HCT116 (cell line): ENCODE measurements around the gene CIAO2B. TPM values are rescaled to one million over a fixed set of nuclear protein-coding genes. Genes with fewer than 3 reads are reported as not detected.

Experiments
- ATAC-seq: fragments of 200-7000 bp; cut with Tn5 transposase; 2 replicates; pipeline ENCODE4 v1.9.1; 2020; ENCODE audit warnings: mild to moderate bottlenecking, moderate library complexity
- BruUV-seq: library from RNA; stranded (reverse); fragments of 400-500 nt; replicated peaks from 2 replicates; lab custom pipeline; 2021; lab: Mats Ljungman, UMichigan
- CTCF ChIA-PET: fragments of 300-600 bp; sonication (Branson Sonifier 250); formaldehyde crosslinking; loops from one replicate; lab custom pipeline; 2021; ENCODE audit warnings: antibody characterized with exemption; lab: Charles Lee
- POLR2A ChIA-PET: fragments of 300-600, 350-600 bp; sonication (Branson Sonifier 250); formaldehyde crosslinking; loops from one replicate; lab custom pipeline; 2021; ENCODE audit warnings: antibody characterized with exemption; lab: Charles Lee
- RAD21 ChIA-PET, 2 experiments: fragments of 300-600 bp; sonication (Branson Sonifier 250); formaldehyde crosslinking; loops; one replicate each; lab custom pipeline; 2023; ENCODE audit warnings: low total read pairs in 2 of 2; ENCODE audit not compliant: uncharacterized antibody in 2 of 2, unreplicated experiment in 2 of 2, low non-redundant PET in 1 of 2; lab: Charles Lee
- DNase-seq: peaks from one replicate; pipeline ENCODE4 v3.0.0-alpha.2; 2010; ENCODE audit warnings: low read depth, low spot score
- H2AFZ ChIP-seq: fragments of 200-600 bp; shearing (Covaris generic), sonication (generic); 2 replicates; pipeline ENCODE4 v1.6.1; 2017; ENCODE audit warnings: low read depth, mixed run types, mixed read lengths, antibody characterized with exemption, low read length; ENCODE audit not compliant: poor library complexity, severe bottlenecking
- H3K27ac ChIP-seq: 2 replicates; pipeline ENCODE4 v1.5.1; 2012; ENCODE audit warnings: low read depth, low read length
- H3K27me3 ChIP-seq: fragments of 200-600 bp; sonication (generic); 2 replicates; pipeline ENCODE4 v1.6.1; 2016; ENCODE audit warnings: mixed run types, low read length, mixed read lengths; ENCODE audit not compliant: insufficient read depth
- H3K36me3 ChIP-seq, 2 experiments: fragments of 200-500 bp in 1 of 2; fragments of 200-600 bp in 1 of 2; sonication (Bioruptor generic) in 1 of 2; sonication (generic) in 1 of 2; 2 replicates each; pipeline versions ENCODE4 v1.5.1 to v1.6.1; 2014 to 2016; ENCODE audit warnings: low read length in 2 of 2, inconsistent platforms in 1 of 2, mixed read lengths in 1 of 2, mixed run types in 1 of 2; ENCODE audit not compliant: insufficient read depth in 2 of 2, control insufficient read depth in 1 of 2
- H3K4me1 ChIP-seq, 2 experiments: fragments of 200-600 bp in 1 of 2; sonication (generic) in 1 of 2; 2 replicates each; pipeline versions ENCODE4 v1.5.1 to v1.6.1; 2012 to 2017; ENCODE audit warnings: low read length in 2 of 2, inconsistent platforms in 1 of 2, mild to moderate bottlenecking in 1 of 2, mixed read lengths in 1 of 2, mixed run types in 1 of 2, moderate library complexity in 1 of 2; ENCODE audit not compliant: insufficient read depth in 2 of 2, control insufficient read depth in 1 of 2
- H3K4me2 ChIP-seq: fragments of 200-600 bp; sonication (generic); 2 replicates; pipeline ENCODE4 v1.6.1; 2017; ENCODE audit warnings: mixed run types, low read length, mixed read lengths
- H3K4me3 ChIP-seq, 2 experiments: fragments of 200-600 bp in 1 of 2; sonication (generic) in 1 of 2; replicated peaks in 1 of 2; 2 replicates each; pipeline ENCODE4 v1.5.1; 2011 to 2016; ENCODE audit warnings: low read length in 2 of 2, control low read depth in 1 of 2, low read depth in 1 of 2, mild to moderate bottlenecking in 1 of 2, mixed read lengths in 1 of 2, mixed run types in 1 of 2
- H3K79me2 ChIP-seq: fragments of 200-600 bp; sonication (generic); 2 replicates; pipeline ENCODE4 v1.6.1; 2017; ENCODE audit warnings: mild to moderate bottlenecking, mixed run types, low read length, moderate library complexity, mixed read lengths; ENCODE audit not compliant: insufficient read depth
- H3K9ac ChIP-seq: fragments of 200-600 bp; sonication (generic); 2 replicates; pipeline ENCODE4 v1.6.1; 2016; ENCODE audit warnings: low read length, mixed read lengths
- H3K9me2 ChIP-seq: fragments of 200-600 bp; sonication (generic), shearing (Covaris generic); 2 replicates; pipeline ENCODE4 v1.6.1; 2017; ENCODE audit warnings: mixed run types, mild to moderate bottlenecking, moderate library complexity; ENCODE audit not compliant: insufficient read depth
- H3K9me3 ChIP-seq, 2 experiments: fragments of 200-500 bp in 1 of 2; fragments of 200-600 bp in 1 of 2; sonication (Bioruptor generic) in 1 of 2; sonication (generic) in 1 of 2; 2 replicates each; pipeline ENCODE4 v1.6.1; 2014 to 2017; ENCODE audit warnings: low read length in 2 of 2, mixed read lengths in 2 of 2, inconsistent platforms in 1 of 2, low read depth in 1 of 2, mild to moderate bottlenecking in 1 of 2, mixed run types in 1 of 2, moderate library complexity in 1 of 2; ENCODE audit not compliant: control insufficient read depth in 1 of 2, insufficient read depth in 1 of 2
- H4K20me1 ChIP-seq: fragments of 200-600 bp; sonication (generic), shearing (Covaris generic); 2 replicates; pipeline ENCODE4 v1.6.1; 2017; ENCODE audit warnings: mixed run types, mild to moderate bottlenecking, moderate library complexity; ENCODE audit not compliant: insufficient read depth
- ATF3 ChIP-seq: IDR thresholded peaks from 2 replicates; pipeline ENCODE4 v1.6.1; 2012
- CEBPB ChIP-seq: IDR thresholded peaks from 2 replicates; pipeline ENCODE4 v1.6.1; 2012; ENCODE audit warnings: low read depth
- CTCF ChIP-seq, 3 experiments: fragments of 200-600 bp in 1 of 3; sonication (generic) in 1 of 3; IDR thresholded peaks in 2 of 3; conservative IDR thresholded peaks in 1 of 3; 2 replicates each; pipeline ENCODE4 v1.5.1; 2012 to 2017; ENCODE audit warnings: low read depth in 2 of 3, low read length in 2 of 3, antibody characterized with exemption in 1 of 3, borderline replicate concordance in 1 of 3, control low read depth in 1 of 3, mild to moderate bottlenecking in 1 of 3, mixed read lengths in 1 of 3, mixed run types in 1 of 3, moderate library complexity in 1 of 3; ENCODE audit not compliant: insufficient read depth in 1 of 3
- EGR1 ChIP-seq: IDR thresholded peaks from 2 replicates; pipeline ENCODE4 v1.6.1; 2012; ENCODE audit warnings: low read depth
- ELF1 ChIP-seq: IDR thresholded peaks from 2 replicates; pipeline ENCODE4 v1.6.1; 2012; ENCODE audit warnings: low read depth, borderline replicate concordance
- EZH2 ChIP-seq: fragments of 200-600 bp; sonication (generic); IDR thresholded peaks from 2 replicates; pipeline ENCODE4 v1.6.1; 2017; ENCODE audit warnings: antibody characterized with exemption, mixed run types
- EZH2phosphoT487 ChIP-seq: fragments of 200-600 bp; IDR thresholded peaks from 2 replicates; pipeline ENCODE4 v1.6.1; 2018; ENCODE audit warnings: antibody characterized with exemption, borderline replicate concordance
- FOSL1 ChIP-seq: IDR thresholded peaks from 2 replicates; pipeline ENCODE4 v1.6.1; 2012; ENCODE audit warnings: low read depth
- MAX ChIP-seq: IDR thresholded peaks from 2 replicates; pipeline ENCODE4 v1.6.1; 2012
- RAD21 ChIP-seq: IDR thresholded peaks from 2 replicates; pipeline ENCODE4 v1.6.1; 2012; ENCODE audit warnings: low read depth, mild to moderate bottlenecking
- SIN3A ChIP-seq: IDR thresholded peaks from 2 replicates; pipeline ENCODE4 v1.6.1; 2012; ENCODE audit warnings: low read depth
- SP1 ChIP-seq: IDR thresholded peaks from 2 replicates; pipeline ENCODE4 v1.6.1; 2012; ENCODE audit warnings: low read depth
- TCF7L2 ChIP-seq: IDR thresholded peaks from 2 replicates; pipeline ENCODE4 v1.7.0; 2011; ENCODE audit warnings: borderline replicate concordance, inconsistent platforms; ENCODE audit not compliant: insufficient read depth, insufficient read length; ENCODE audit errors: extremely low read depth
- YY1 ChIP-seq: IDR thresholded peaks from 2 replicates; pipeline ENCODE4 v1.6.1; 2011; ENCODE audit warnings: low read length, low read depth, moderate library complexity, mild to moderate bottlenecking; ENCODE audit not compliant: insufficient replicate concordance; ENCODE audit errors: extremely low read depth
- ZNF274 ChIP-seq: fragments of 200-500 bp; sonication (Bioruptor generic); IDR thresholded peaks from 2 replicates; pipeline ENCODE4 v1.6.1; 2014; ENCODE audit warnings: mild to moderate bottlenecking, low read depth, low read length, inconsistent platforms
- intact Hi-C: fragments of 100-400 bp; cut with micrococcal nuclease; formaldehyde crosslinking; loops from 2 replicates; pipeline ENCODE4 v1.10.0; 2022
- total RNA-seq: library from RNA; stranded (reverse); gene quantifications from one replicate; pipeline ENCODE4 v1.2.1, GENCODE V29; 2021; ENCODE audit not compliant: unreplicated experiment

The CIAO2B gene
- total RNA-seq, 1 experiment from 2014 or later, result 113 TPM

- CTCF ChIA-PET, result interaction anchor here (1.6 to 2.6 kb wide), 3 partner anchors 52 to 198 kb away, joined by 5 to 8 read pairs (median 6); partner anchors contain the start of genes FBXL8 and TRADD
- Histone ChIP-seq H3K9me2 (no peaks in the 10 kb centered on the region), H2AFZ (no peak overlapping the region), H3K36me3 (no peaks in the 10 kb centered on the region), H3K4me2 (peak overlapping the region; percentile 94), H3K9ac (no peak overlapping the region), H3K79me2 (no peaks in the 10 kb centered on the region), H3K27me3 (no peaks in the 10 kb centered on the region), H4K20me1 (no peaks in the 10 kb centered on the region), H3K4me3 (peak overlapping the region; percentile 56 to 65; a peak in 3 of 4 replicates), H3K9me3 (no peaks in the 10 kb centered on the region), H3K27ac (no peak overlapping the region)
- intact Hi-C loops, result no loop called here
- ATAC-seq (no peak), DNase-seq (no peak)
- POLR2A ChIA-PET, result no interaction called here
- RAD21 ChIA-PET, result no interaction called here
- no peak for TF ChIP-seq EZH2phosphoT487
- no peak for TF ChIP-seq CEBPB
- TF ChIP-seq YY1, result no peak
- no peak for TF ChIP-seq FOSL1
- no peak for TF ChIP-seq EZH2
- no peak for TF ChIP-seq CTCF (IDR thresholded peaks at IDR 0.05 in 2 of 3, conservative IDR thresholded peaks at IDR 0.05 in 1 of 3; ENCODE audit: borderline replicate concordance in 1 of 3, insufficient read depth in 1 of 3, low read depth in 2 of 3, low read length in 2 of 3)
- TF ChIP-seq SIN3A, result no peak
- no peak for TF ChIP-seq SP1
- TF ChIP-seq ATF3, result no peak
- TF ChIP-seq RAD21, result no peak
- no peak for TF ChIP-seq MAX
- TF ChIP-seq ELF1, result no peak
- TF ChIP-seq TCF7L2, result no peak
- no peak for TF ChIP-seq EGR1
- TF ChIP-seq ZNF274, result no peak
- TF ChIP-seq, all 23 proteins: peak for 0
- BruUV-seq, result no TSS peak
- H3K4me1 ChIP-seq, result peaks cover 6 to 17% of the 10 kb centered on the region in 2 experiments
Observed at GRCh38 chr16:66961914-66962313, 27.7 kb upstream of the CIAO2B start.
